T-helper 1 cell treated with Interleukin-12 subunit alpha and Interleukin-12 subunit beta and Interleukin-4 antibody, amounts not matched to agents 30 ng/mL and 1 ng/mL, for 36 hours (primary cell): Measurements from ENCODE around the gene IL17RB. TPM values are rescaled to one million over a fixed set of nuclear protein-coding genes. Genes with fewer than 3 reads are reported as not detected.

ENCODE experiments used
- intact Hi-C: fragments of 100-400 bp; cut with micrococcal nuclease; formaldehyde crosslinking; loops from one replicate; pipeline ENCODE4 v1.15.1; 2024
- total RNA-seq: library from RNA; stranded (reverse); gene quantifications from 2 replicates; pipeline ENCODE4 v1.2.3, GENCODE V29; 2022

The IL17RB gene
- total RNA-seq, 1 donor from 2014 or later, result 2.6 TPM

- intact Hi-C loops, result no loop called here
These were observed 17.8 kb upstream of the IL17RB start for GRCh38 chr3:53828581-53828980.

- intact Hi-C loops, result no loop called here
These were observed 16.8 kb upstream of the IL17RB start for GRCh38 chr3:53829605-53830004.

GRCh38 chr3:53830944-53831343 is 15.4 kb upstream of the IL17RB start:
- intact Hi-C loops, result no loop called here

- intact Hi-C loops, result no loop called here
These were observed 13.2 kb upstream of the IL17RB start for GRCh38 chr3:53833053-53833645.

GRCh38 chr3:53833700-53834099 is 12.7 kb upstream of the IL17RB start:
- intact Hi-C loops, result no loop called here

- intact Hi-C loops, result no loop called here
These were observed 11.8 kb upstream of the IL17RB start for GRCh38 chr3:53834429-53835095.

DNA sequence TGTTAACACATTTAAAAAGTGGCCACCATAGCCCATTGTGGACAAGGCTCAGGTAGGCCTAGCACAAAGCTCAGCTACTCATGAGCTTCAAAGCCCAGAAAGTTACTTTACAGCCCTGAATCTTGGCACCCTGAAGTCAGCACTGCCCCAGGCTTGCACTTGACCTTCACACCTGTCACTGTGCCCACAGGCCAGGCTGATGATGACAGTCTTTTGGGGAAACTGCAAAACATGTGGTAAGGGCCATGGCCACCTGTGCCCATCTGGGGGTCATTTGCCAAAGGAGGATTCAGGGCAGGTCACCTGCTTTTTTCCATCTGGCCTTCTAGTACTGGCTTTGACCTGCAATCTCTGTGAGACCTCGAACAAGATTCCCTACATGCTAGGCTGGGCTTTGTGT is 11.1 kb upstream of the IL17RB start:
- intact Hi-C loops, result no loop called here

DNA sequence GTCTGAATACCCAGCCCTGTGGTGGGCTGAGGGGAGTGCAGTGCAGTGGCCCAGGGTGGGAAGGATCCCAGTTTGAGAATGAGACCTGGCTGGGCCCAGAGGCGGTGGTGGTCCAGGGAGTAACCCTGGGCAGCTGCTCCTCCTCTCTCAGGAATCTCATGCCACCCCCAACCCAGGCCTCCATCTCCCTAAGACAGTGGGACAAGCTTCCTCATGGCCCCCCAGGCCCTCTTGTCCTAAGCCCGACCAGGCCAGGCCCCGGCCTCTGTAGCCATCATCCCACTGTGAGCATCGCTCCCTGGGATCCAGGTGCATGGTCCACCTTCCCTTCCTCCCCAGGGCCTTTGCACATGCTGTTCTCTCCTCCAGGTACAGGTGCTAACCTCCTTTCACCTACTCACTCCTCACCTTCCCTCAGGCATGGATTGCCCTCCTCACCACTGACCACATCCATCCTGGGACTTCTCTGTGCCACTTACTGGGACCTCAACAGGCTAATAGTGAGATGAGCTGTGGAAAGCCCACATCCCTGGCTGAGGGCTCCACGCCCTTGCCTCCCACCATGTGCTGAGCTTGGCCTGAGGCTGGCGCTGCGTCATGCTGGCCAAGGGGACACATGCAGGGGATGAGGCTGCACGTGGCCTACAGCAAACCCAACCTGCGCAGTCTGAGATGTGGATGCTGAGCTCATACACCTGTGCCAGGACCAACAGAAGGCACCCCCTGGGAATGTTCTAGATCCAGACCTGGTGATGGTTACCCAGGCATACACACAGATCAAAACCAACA is 10.1 kb upstream of the IL17RB start:
- intact Hi-C loops, result no loop called here

- intact Hi-C loops, result no loop called here
These were observed 9.0 kb upstream of the IL17RB start for GRCh38 chr3:53837331-53837730.

GRCh38 chr3:53841296-53841695 is 5.1 kb upstream of the IL17RB start:
- intact Hi-C loops, result no loop called here

DNA sequence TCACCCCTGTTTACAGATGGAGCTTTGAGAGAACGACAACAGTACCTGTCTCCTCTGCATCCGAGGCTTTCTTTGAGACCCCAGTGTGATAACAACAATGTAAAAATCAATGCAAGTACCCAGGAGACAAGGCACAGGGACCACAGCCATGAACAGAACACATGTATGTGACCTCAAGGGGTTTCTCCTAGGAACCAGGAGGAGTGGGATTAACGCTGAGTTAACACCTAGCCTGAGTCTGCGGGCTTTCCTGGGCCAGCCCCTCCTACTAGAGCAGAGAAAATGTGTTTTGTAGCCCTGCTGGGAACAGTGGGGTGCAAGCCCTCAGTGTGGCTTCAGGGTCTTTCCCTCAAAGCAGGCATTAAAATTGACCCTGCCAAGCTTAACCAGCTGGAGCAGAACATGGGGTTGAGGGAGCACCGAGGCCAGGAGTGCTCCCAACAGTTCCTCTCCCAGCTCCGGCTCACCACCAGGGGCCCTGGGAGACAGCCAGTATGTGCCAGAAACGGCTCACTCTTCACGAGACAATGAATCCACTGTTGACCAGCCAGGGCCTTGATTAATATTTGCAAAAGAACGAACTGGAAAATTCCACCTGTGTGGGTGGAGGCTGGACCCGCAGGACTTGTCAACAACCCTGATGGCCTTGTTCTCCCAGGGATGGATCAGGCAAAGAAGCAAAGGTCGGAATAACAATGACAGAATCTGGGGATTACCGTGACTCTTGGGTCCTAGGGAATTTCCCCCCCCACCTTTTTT is 3.8 kb upstream of the IL17RB start:
- intact Hi-C loops, result loop anchor here (1.0 kb wide), 1 partner anchor 21 kb away; no protein-coding TSS in a partner anchor

- intact Hi-C loops, result loop anchor here (1.0 kb wide), 1 partner anchor 22 kb away; no protein-coding TSS in a partner anchor
These were observed 2.9 kb upstream of the IL17RB start for GRCh38 chr3:53843195-53844177.

GRCh38 chr3:53844262-53845102 is 1.9 kb upstream of the IL17RB start:
- intact Hi-C loops, result no loop called here

DNA sequence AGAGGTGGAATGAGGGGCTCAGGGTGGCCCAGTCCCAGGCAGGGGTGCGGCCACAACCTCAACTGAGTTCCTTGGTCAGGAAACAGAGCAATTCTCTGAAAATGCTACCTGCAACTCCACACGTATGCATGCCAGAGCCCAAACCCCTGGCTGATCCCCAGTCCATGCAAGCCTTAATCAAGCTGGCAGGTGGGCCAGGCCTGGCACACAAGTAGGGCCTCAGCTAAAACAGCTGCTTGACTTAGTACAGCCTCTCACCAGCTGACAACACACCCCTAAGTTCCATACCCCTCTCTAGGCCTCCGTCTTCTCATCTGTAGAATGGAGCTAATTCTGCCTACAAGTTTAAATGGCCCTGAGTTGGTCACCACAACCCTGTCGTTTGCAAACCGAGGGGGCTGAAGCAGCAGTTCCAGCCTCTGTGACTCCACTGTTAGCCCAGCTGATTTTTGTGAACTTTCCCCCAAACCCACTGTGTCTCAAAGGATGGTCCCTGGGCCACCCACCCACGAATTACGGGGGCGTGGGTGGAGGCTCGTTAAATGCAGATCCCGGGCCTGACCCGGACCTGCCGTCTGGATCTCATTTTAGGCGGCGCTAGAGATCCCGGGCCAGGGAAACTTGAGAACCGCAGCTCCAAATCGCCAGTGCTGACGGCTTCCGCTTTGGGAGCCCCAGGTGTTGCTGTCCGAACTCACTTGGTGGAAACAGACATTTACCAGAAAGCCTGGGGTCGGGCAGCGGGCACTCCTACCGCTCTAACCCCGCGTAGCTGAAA is 1.1 kb upstream of the IL17RB start:
- intact Hi-C loops, result no loop called here

DNA sequence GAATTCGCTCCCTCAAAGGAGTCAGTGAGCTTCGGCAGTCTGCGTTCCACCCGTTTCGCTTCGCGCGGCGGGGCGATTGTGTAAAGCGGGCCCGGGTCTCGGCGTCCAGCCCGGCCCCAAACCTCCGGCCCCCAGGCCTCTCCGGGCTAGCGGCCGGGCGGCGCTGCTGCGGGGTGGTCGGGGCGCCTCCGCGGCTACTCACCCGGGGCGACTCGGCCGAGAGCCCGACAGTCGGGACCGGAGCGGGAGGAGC is 561 bp upstream of the IL17RB start:
- intact Hi-C loops, result no loop called here

- intact Hi-C loops, result no loop called here
These were observed 435 bp downstream of the IL17RB start for GRCh38 chr3:53846851-53847155.

DNA sequence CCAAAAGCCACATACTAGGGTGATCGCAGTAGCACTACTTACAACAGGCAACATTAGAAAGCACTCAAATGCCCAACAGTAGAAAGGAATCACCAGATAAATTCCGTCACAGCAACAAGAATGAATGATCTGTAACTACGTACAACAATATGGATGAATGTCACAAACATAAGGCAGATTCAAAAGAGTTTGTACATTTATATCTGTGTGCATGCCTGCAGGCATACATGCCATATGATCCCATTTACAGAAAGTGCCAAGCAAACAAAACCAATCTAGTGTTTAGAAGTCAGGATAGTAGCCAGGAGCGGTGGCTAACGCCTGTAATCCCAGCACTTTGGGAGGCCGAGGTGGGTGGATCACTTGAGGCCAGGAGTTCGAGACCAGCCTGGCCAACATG is 3.5 kb downstream of the IL17RB start:
- intact Hi-C loops, result loop anchor here (2.0 kb wide), 1 partner anchor 97 kb away; no protein-coding TSS in a partner anchor

GRCh38 chr3:53850895-53851294 is 4.5 kb downstream of the IL17RB start:
- intact Hi-C loops, result no loop called here

DNA sequence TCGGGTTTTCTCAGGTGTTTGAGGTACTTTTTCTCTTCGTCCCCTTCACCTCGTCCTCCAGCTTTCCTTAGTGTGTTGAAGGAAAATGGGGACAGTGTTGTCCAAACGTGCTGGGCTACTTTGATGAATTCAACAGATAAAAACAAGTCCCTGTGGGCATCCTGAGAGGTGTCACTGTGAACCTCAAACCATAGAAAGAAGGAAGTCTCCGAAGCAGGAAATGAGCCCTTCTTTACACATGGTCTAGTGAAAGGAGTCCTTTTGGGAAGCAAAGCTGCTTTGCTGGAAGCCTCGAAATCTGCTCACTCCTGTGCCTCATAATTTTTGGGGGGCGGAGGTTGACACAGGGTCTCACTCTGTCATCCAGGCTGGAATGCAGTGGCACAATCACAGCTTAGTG is 10.6 kb downstream of the IL17RB start:
- intact Hi-C loops, result no loop called here
